GM10266 (cell line): ENCODE results near the gene TLX2.

Source experiments
- DNase-seq: peaks from one replicate; pipeline ENCODE4 v3.0.0; 2012; ENCODE audit errors: extremely low spot score
- TF ChIP-seq, protein P1 (sequence below): IDR thresholded peaks from 2 replicates; pipeline ENCODE4 v1.5.1; 2012; ENCODE audit warnings: mild to moderate bottlenecking, low read depth; ENCODE audit not compliant: control insufficient read depth, insufficient read depth; ENCODE audit errors: missing control alignments

Gene TLX2

DNA sequence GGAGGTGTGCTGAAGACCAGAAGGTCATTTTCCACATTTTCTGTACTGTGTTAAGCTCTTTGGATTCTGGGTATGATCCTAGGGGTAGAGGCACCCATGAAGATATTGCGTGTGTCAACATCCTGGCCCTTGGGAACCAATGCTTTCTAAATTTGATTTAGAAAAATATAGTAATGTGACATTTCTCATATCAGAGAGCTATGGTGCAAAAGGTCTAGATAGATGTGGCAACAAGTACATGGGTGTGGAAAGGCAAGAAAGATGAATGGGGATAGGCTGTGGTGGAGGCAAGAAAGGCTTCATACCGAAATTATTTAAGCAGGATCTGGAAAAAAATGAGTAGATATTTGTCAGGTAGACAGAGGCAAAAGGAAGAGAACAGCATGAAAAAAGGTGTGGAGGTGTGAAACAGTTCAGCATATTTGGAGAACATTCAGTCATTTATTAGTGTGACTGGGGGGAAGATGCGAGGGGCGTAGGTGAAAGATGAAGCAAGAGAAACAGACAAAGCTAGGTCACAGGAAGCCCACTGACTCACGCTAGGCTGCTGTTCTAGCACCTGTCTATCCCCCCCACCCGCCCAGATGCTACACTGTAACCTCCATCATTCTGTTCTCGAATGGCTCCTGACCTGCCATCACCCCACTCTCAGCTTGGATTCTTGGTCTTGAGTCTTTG, 52.0 kb downstream of the TLX2 start:
- TF ChIP-seq, protein P1, sequence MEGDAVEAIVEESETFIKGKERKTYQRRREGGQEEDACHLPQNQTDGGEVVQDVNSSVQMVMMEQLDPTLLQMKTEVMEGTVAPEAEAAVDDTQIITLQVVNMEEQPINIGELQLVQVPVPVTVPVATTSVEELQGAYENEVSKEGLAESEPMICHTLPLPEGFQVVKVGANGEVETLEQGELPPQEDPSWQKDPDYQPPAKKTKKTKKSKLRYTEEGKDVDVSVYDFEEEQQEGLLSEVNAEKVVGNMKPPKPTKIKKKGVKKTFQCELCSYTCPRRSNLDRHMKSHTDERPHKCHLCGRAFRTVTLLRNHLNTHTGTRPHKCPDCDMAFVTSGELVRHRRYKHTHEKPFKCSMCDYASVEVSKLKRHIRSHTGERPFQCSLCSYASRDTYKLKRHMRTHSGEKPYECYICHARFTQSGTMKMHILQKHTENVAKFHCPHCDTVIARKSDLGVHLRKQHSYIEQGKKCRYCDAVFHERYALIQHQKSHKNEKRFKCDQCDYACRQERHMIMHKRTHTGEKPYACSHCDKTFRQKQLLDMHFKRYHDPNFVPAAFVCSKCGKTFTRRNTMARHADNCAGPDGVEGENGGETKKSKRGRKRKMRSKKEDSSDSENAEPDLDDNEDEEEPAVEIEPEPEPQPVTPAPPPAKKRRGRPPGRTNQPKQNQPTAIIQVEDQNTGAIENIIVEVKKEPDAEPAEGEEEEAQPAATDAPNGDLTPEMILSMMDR, result no peak
- DNase-seq, result no peak

DNA sequence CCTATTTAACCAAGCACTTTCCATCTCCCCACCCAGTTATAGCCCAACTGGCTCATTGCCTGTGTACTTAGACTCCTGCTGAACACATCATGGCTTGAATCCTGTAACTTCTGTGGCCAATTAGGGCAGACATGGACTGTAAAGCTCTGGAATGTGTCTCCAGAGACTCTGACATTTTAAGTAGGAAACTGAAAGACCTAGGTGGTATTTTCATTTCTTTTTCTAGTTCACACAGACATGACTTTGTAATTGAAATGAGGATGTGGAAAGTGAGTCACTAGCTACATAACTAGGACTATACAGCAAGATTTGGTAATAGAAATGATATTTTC, 52.5 kb downstream of the TLX2 start:
- no peak for DNase-seq

More for the DNA sequence above, 52.5 kb downstream of the TLX2 start:
- TF ChIP-seq, protein P1, result no peak
